ENCODE results near the gene STRIP2. TPM values are rescaled to one million over a fixed set of nuclear protein-coding genes. Genes with fewer than 3 reads are reported as not detected.

STRIP2 gene
- total RNA-seq, 2 donors from 2014 or later = 1.9 to 4.7 TPM

DNA sequence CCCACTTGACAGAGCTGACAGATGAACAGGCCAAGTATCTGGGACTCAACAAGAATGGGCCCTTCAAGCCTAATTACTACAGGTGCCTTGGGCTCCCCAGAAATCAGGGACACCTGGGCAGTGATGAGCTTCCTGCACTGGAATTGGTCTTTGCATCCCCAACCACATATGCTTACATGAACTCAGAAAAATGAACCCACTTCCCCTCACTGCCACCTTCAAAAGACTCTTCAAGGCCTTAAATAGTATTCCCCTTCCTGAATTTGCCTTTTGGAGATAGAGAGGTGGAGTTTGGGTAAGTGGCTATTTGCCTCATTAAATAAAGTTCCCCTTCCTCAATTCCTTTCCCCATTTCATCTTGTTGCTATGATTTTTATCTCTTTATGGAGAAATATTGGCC is 7.8 kb upstream of the STRIP2 start:
- H3K27me3 ChIP-seq = no peaks in the 10 kb centered on the region
- H3K9ac ChIP-seq (ENCODE audit: low read depth in 2 of 2, low read length in 2 of 2) = no peak overlapping the region
- H3K27ac ChIP-seq = no peak overlapping the region
- TF ChIP-seq, protein P1, sequence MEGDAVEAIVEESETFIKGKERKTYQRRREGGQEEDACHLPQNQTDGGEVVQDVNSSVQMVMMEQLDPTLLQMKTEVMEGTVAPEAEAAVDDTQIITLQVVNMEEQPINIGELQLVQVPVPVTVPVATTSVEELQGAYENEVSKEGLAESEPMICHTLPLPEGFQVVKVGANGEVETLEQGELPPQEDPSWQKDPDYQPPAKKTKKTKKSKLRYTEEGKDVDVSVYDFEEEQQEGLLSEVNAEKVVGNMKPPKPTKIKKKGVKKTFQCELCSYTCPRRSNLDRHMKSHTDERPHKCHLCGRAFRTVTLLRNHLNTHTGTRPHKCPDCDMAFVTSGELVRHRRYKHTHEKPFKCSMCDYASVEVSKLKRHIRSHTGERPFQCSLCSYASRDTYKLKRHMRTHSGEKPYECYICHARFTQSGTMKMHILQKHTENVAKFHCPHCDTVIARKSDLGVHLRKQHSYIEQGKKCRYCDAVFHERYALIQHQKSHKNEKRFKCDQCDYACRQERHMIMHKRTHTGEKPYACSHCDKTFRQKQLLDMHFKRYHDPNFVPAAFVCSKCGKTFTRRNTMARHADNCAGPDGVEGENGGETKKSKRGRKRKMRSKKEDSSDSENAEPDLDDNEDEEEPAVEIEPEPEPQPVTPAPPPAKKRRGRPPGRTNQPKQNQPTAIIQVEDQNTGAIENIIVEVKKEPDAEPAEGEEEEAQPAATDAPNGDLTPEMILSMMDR (IDR thresholded peaks at IDR 0.05) = no peak
- H3K36me3 ChIP-seq = peaks cover 10% of the 10 kb centered on the region
- H3K4me3 ChIP-seq = no peak overlapping the region
- no peaks in the 10 kb centered on the region for H3K9me3 ChIP-seq
- no peaks in the 10 kb centered on the region for H3K4me1 ChIP-seq
- no peak for DNase-seq
- intact Hi-C loops (cut with DNase I) = no loop called here

DNA sequence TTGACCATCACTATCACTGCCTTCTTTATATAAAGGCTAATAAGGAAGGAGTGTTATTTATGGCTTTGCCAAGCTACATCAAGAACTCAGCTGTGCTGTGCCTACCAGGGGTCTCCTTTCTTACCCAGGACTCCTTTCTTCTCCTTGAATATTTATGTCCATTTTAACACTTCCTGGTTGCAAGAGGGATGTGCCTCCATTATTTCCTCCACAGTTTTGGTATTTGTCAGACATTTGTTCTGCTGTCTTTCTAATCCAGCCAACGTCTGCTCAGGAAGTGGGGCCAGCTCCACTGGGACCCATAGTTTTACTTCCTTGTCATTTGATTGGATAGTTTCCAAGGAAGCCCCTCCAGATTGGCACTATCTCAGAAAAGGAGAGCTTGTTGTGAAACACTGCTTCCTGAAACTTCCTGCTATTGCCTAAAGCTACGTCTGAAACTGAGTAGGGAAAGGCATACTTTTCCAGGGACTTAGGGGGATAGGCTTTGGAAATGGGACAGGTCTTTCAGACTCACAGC is 6.6 kb upstream of the STRIP2 start:
- H3K4me1 ChIP-seq = no peaks in the 10 kb centered on the region
- no peak overlapping the region for H3K4me3 ChIP-seq
- no peak overlapping the region for H3K27ac ChIP-seq
- H3K27me3 ChIP-seq = no peaks in the 10 kb centered on the region
- no peak overlapping the region for H3K9ac ChIP-seq (ENCODE audit: low read depth in 2 of 2, low read length in 2 of 2)
- no peaks in the 10 kb centered on the region for H3K9me3 ChIP-seq
- no peak for DNase-seq
- intact Hi-C loops (cut with DNase I) = no loop called here
- H3K36me3 ChIP-seq = peaks cover 10% of the 10 kb centered on the region
- TF ChIP-seq, protein P1 (IDR thresholded peaks at IDR 0.05) = no peak

- TF ChIP-seq, protein P1 (IDR thresholded peaks at IDR 0.05) = no peak
- H3K36me3 ChIP-seq = no peaks in the 10 kb centered on the region
- no peak overlapping the region for H3K4me3 ChIP-seq
- no peaks in the 10 kb centered on the region for H3K9me3 ChIP-seq
- no peak overlapping the region for H3K27ac ChIP-seq
- no peak for DNase-seq
- H3K27me3 ChIP-seq = no peaks in the 10 kb centered on the region
- intact Hi-C loops (cut with DNase I) = no loop called here
- H3K4me1 ChIP-seq = no peaks in the 10 kb centered on the region
- H3K9ac ChIP-seq (ENCODE audit: low read depth in 2 of 2, low read length in 2 of 2) = no peak overlapping the region
These were observed 2.2 kb upstream of the STRIP2 start for GRCh38 chr7:129431911-129432643.

DNA sequence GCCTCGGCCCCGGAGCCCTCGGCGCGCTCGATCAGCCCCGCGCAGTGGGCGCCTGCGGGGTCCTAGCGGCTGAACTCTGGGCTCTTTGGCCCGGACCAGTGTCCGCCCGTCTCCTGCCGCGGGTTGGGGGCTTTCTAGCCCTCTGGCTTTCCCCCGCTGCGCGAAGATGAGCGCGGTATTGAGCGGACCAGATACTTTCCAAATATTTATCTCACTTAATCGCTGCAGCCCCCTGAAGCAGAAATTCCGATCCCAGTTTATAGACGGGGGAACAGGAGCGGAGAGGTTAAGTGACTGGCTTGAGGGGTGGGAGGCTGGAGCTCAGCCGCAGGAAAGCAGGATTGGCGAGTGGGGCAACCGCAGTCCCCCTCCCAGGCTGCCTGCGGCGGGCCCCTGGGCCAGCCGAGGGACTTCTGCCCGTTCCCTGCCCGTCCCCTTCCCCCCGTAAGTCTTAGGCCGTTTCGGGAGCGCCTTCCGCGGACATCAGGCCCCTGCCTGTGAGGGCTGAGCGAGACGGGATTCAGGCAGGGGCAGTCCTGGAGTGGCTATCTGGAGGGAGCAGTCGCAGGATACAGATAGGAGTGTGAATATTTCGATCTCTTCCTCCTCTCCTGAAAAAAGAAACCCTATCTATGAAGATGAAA is 565 bp downstream of the STRIP2 start:
- H3K4me3 ChIP-seq = peak overlapping the region; percentile 97
- no peak for DNase-seq
- H3K4me1 ChIP-seq = no peaks in the 10 kb centered on the region
- no peaks in the 10 kb centered on the region for H3K36me3 ChIP-seq
- no peaks in the 10 kb centered on the region for H3K27me3 ChIP-seq
- intact Hi-C loops (cut with DNase I) = no loop called here
- peak overlapping the region; percentile 64 to 73 for H3K9ac ChIP-seq (ENCODE audit: low read depth in 2 of 2, low read length in 2 of 2)
- TF ChIP-seq, protein P1 (IDR thresholded peaks at IDR 0.05) = no peak
- H3K9me3 ChIP-seq = no peaks in the 10 kb centered on the region
- H3K27ac ChIP-seq = peak overlapping the region; percentile 5

GRCh38 chr7:129435414-129435829 is 1.2 kb downstream of the STRIP2 start:
- no peak overlapping the region for H3K9ac ChIP-seq (ENCODE audit: low read depth in 2 of 2, low read length in 2 of 2)
- H3K4me3 ChIP-seq = no peak overlapping the region
- intact Hi-C loops (cut with DNase I) = no loop called here
- no peaks in the 10 kb centered on the region for H3K4me1 ChIP-seq
- H3K27ac ChIP-seq = no peak overlapping the region
- no peak for DNase-seq
- TF ChIP-seq, protein P1 (IDR thresholded peaks at IDR 0.05) = no peak
- H3K27me3 ChIP-seq = no peaks in the 10 kb centered on the region
- H3K36me3 ChIP-seq = no peaks in the 10 kb centered on the region
- H3K9me3 ChIP-seq = no peaks in the 10 kb centered on the region

Data from colonic mucosa (tissue), 4 donors.